NCI-H2081 (cell line): ENCODE data around the gene NOTUM.

ENCODE experiments used
- DNase-seq, 2 experiments: peaks; one replicate each; lab custom pipeline; 2025; lab: John Stamatoyannopoulos, UW

NOTUM gene

DNA sequence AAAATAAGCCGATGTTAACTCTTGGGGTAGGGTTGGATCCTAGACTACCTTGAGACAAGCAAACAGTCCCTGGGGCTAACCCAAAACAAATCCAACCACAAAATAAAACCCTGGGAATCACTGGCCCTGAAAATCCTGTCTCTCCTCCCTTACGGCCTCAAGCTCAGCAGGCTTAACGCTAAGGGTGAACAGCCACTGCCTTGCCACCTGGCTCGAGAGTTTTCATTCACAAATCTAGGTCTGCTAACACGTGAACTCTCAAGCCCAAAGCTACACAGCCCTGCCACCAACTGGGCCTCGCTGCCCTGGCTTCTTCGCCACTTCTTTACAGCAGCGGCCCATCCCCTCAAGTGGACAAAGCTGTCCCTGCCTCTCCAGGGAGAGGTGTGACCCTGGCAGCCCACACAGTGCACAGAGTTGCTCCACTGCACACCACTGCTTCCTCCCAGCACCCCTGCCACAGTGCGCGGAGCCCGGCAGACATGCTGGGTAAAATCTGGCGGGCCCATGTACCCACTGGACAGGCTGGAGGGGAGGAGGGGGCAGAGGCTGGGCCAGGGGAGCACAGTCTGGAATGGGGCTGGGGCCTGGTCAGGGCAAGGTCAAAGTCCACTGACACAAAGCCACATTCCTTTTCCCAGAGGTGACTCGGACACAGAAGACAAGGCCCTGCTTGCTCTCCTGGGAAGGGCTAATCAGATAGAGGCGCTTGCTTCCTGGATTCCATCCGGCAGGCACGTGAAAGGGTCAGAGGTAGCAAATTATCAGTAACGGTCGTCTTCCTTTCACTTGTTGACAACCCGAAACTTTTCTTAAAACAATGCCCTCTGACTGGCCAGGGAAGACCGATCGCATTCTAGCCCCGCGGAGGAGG lies 50.8 kb downstream of the NOTUM start:
- peak in 1 of 2 experiments; percentile 22 for DNase-seq

DNA sequence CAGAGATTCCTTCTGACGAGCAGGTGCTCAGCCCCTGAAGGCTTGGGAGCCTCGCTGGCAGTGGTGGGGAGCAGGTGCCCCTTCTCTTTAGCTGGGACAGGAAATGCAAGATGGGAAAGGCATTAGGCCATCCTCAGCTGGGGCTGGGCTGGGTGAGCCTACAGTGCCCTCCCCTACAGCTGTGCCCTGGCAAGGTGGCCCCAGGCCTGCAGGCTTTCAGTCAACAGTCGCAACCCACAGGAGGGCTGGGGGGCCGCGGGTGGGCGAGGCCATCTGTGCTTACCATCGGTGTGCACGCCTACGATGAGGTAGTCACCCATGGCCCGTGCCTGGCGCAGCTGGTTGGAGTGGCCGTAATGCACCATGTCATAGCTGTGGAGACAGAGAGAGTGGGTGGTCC lies 51.8 kb downstream of the NOTUM start:
- no peak for DNase-seq

DNA sequence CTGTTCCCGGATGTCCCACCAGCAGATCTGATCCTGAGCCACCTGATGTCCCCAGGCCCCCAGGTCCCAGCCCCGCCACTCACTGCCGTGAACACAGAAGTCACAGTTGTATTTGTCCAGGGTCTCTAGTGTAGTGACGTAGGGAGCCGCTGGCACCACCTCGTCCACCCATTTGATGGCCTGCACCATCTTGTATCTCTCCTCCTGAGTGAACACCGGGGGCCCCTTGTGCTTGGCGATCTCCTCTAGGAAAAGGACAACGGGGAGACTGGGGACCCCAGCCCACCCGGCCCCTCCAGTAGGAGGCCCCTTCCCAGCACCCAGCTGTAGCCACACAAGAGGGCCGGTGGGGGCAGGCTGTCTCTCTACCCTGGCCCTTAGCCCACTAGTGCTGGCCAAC lies 52.2 kb downstream of the NOTUM start:
- no peak for DNase-seq

DNA sequence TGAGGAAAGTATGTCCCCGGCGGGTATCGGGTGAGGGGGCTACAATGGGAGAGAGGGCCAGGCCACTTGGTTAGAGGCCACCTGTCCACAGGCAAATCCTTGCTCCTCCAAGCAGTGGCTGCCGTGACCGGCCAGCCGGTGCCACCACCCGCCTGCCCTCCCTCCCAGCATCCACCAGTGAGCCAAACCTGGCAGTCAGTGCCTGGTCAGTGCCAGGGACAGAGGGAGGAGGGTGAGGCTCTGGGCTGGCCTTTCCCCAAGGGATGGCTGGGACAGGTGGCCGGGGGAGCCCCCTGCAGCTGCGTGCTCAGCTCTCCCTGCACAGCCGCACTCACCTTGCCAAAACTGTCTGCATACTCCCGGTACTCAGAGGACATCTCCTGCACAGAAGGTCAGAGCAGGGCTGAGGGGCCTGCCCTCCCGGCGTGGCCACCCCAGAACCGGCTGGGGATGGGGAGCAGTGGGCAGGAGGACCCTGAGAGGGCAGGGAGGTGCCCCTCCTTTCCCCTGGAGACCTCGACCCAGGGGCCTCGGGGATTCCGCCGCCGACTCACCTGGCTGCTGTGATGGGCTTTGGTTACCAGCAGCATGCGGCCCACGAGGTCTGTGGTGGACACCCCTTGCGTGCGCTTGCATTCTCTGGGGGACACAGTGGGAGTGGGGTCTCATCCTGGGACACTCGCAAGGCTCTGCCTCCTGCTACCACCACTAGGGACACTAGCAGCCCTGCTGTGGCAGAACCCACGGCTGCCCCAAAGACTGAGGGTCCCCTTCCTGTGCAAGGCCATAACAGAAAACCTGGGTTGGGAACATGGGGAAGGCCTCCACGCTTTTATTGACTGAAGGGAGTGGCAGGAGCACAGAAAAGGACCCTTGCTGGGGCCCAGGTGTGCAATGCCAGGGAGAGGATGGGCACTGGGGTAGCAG lies 53.5 kb downstream of the NOTUM start:
- no peak for DNase-seq

DNA sequence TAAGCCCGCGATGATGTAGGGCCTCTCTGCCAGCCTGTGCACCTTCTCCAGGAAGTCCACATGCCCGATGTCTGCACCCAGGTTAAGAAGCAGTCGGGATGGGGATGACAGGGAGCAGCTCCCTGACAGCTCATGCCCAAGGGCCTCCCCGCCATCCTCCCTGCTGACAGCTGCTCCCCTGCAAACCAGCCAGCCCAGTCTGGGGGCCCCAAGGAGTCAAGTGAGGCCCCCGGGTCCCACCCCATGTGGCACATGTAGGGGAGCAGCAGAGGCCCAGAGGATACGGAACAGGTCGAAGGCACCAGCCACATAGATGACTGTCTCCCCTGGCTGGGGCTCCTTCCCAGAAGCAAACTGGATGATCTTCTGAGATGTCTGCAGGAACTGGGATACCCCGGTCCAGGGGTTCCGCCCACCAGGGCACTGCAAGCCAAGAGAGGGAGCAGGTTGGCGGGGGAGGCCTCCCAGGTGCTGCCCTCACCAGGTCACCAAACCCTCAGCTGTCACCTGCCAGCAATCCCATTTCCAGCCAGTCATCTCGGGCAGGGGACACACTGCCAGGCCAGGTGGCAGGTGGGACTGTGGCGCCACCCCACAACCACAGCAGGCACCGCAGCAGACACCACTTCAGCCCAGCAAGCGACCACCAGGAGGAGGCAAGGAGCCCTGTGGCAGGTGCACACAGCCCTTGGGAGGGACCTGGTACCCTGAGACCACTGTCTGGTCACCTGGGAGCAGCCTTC lies 54.3 kb downstream of the NOTUM start:
- DNase-seq = peak in 1 of 2 experiments; percentile 37

DNA sequence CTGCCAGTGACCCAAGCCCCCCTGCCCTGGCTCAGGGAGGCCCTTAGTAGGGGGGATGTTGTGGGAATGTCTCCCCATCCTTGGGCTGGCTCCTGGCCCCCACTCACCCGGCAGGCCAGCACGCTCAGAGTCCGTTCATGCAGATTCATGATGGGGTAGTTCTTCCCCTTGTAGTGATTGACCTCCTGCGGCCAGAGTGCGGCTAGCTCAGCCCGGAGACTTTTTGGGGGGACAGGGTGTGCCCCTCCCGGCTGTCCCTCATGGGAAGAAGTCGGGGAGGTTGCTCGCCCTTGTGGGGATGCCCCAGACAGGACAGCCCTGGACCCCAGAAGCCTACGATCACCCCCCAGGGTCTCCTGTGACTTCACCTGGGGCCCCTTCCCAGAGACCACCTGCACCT lies 55.0 kb downstream of the NOTUM start:
- no peak for DNase-seq

DNA sequence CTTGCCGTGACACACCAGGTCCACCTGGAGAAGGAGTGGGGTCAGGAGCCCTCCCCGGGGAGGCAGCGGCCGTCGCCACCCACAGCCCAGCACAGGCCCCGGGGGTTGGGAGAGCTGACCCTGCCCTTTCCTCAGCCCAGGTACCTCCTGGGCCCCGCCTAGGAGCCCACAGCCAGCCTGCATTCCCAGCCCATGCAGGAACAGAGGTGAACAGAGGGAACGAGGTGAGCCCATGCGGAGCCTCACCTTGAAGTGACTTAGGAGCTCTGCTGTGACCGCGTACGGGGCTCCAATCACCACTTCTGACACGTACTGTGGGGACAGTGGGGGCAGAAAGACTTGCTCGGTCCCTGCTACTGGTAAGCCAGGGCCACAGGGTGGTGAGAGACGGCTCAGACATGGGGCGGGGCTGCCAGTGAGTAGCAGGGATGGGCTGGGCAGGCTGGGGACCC lies 55.5 kb downstream of the NOTUM start:
- no peak for DNase-seq

DNA sequence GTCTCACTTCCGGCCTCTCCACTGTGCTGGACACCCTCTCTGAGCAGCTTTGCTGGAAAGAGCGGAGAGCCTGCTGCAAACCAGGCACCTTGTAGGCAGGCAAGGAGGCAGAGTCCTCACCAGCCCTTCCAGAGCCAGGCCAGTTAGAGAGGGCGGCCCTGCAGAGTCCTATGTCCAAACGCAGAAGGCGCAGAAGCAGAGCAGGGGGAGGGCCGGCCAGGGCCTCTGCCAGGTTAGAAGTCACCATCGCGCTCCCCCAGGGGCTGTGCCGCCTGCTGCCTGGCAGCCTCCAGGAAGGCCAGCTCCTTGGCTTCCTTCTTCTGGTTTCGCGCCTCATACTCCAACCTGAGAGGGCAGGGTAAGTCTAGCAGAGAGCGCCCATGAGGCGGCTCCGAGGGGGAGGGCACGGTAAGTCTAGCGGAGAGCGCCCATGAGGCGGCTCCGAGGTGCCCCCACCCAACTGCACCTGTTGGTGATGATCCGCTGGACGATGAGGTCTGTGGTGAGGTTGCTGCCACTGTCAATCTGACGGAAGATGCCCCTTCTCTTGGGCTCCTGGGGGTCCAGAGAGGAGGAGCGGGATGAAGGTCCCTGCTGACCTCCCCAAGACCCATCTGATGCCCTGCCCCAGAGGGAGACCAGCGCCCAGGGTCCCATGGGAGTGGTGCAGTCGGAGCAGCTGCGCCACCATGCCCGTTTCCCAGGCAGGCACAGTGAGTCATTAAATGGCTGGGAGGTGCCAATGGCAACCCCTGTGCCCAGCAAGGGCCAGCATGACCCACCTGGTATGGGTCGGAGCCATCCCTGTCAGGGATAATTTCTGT lies 56.2 kb downstream of the NOTUM start:
- DNase-seq = no peak

DNA sequence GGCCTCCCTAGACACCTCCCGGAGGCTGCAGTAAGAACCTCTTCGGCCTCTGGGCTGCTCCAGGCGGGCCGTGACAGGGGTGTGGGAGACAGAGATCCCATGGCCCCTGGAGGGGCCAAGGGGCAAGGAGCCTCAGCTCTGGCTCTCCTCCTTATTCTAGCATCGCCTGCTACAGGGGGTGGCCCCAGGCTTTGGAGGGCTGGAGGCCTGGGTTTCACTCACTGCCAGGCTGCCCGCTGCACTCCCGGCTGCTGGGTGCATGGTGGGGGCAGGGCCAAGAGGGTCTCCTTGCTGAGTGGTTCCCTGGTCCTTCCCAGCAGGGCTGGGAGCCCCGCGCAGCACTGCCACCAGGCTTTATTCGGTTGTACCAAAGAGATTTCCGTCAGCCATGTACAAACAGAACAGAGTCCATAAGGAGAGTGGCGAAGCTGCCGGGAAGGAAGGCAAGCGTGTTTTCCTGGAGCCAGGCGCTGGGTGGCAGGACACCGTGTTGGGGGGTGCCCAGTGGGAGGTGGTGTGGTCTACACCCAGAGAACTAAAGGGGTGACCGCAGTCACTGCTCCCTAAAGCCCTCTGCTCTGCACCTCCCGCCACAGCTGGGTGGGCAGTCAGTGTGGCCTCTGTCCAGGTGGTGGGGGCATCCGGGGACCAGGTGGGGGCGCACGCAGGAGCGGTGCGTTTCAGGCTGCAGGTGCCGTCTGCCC lies 56.9 kb downstream of the NOTUM start:
- DNase-seq = no peak

DNA sequence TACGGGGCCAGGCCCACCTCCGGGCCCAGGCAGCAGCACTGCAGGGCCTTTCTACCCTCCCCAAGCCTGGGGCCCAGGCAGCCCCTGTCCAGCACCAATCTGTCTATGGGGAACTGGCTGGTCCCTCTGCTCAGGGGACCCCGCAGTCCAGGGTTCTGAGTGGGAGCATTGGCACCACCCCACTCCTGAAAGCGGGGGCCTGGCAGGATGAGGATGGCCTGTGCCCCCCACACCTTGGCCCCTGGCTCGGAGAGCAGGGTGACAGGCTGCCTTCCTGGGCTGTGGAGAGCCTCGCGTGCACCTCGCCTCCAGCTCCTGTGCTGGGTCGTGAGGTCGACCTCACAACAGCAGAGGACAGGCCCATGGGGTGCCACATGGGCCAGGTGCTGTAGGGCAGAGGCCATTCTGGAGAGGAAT lies 57.6 kb downstream of the NOTUM start:
- DNase-seq = no peak

DNA sequence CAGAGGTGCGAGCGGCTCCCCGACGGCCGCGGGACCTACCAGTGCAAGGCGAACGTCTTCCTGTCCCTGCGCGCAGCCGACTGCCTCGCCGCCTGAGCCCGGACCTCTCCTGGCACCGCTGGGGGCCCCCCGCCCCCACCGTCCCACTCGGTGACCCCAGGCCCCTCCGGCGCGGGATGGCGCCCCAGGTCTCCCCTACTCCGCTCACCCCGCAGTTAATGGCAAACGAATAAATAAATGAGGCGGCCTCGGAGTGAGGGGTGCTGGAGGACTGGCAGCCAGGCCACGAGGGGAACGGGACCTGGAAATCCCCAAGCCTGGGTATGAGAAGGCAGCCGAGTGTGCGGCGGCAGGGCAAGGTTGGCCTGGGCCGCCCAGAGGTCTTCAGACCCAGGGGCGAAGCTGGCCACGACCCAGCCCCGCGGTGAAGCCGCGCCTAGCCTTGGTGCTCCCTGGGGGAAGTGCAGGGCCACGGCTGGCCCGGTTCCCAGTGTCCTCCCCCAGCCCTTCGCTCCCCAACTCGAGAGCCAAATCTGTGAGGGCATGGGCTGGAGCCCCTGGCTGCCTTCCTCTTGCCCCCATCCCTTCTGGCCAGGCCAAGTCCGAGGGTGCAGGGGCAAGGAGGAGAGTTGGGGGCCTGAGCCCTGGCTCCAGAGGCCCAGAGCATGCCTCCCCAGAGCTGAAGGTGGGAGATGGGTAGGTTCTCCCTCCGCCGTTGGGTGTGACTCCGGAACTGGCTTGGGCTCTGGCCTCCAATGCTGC lies 58.2 kb downstream of the NOTUM start:
- no peak for DNase-seq
